Spleen (tissue), 11 donors: Measurements from ENCODE around the gene SDS. TPM values are rescaled to one million over a fixed set of nuclear protein-coding genes. Genes with fewer than 3 reads are reported as not detected.

ENCODE experiments used
- DNase-seq: peaks from one replicate; pipeline ENCODE4 v3.0.0-alpha.2; 2020
- H3K27ac ChIP-seq, 8 donors: fragments of 200-600 bp; sonication (generic) in 7 of 8; 1 replicate in 4 of 8; 2 replicates in 4 of 8; pipeline versions ENCODE4 v1.5.0 to v1.8.0; 2016 to 2021; ENCODE audit warnings: inconsistent platforms in 4 of 8, mild to moderate bottlenecking in 4 of 8, moderate library complexity in 1 of 8
- H3K27me3 ChIP-seq, 7 donors: fragments of 200-600 bp; sonication (generic) in 6 of 7; replicated peaks in 1 of 7; 1 replicate in 4 of 7; 2 replicates in 3 of 7; pipeline versions ENCODE4 v1.5.0 to v1.8.0; 2016 to 2021; ENCODE audit warnings: inconsistent platforms in 3 of 7, mild to moderate bottlenecking in 1 of 7
- H3K36me3 ChIP-seq, 6 donors: fragments of 200-600 bp; sonication (generic) in 5 of 6; 1 replicate in 4 of 6; 2 replicates in 2 of 6; pipeline versions ENCODE4 v1.5.0 to v1.8.0; 2016 to 2021; ENCODE audit warnings: inconsistent platforms in 2 of 6
- H3K4me1 ChIP-seq, 6 donors: fragments of 200-600 bp; sonication (generic) in 5 of 6; 1 replicate in 3 of 6; 2 replicates in 3 of 6; pipeline versions ENCODE4 v1.5.0 to v1.8.0; 2016 to 2021; ENCODE audit warnings: inconsistent platforms in 3 of 6
- H3K4me3 ChIP-seq, 8 donors: fragments of 200-600 bp; sonication (generic) in 7 of 8; 1 replicate in 4 of 8; 2 replicates in 4 of 8; pipeline versions ENCODE4 v1.5.0 to v1.8.0; 2016 to 2021; ENCODE audit warnings: inconsistent platforms in 4 of 8, mild to moderate bottlenecking in 4 of 8, moderate library complexity in 2 of 8
- H3K9me3 ChIP-seq, 8 donors: fragments of 200-600 bp; sonication (generic) in 7 of 8; 1 replicate in 4 of 8; 2 replicates in 4 of 8; pipeline versions ENCODE4 v1.5.0 to v1.8.0; 2016 to 2021; ENCODE audit warnings: inconsistent platforms in 4 of 8
- CTCF ChIP-seq, 11 experiments: fragments of 200-600 bp in 7 of 11; fragments of 450-650 bp in 4 of 11; sonication (generic) in 4 of 11; IDR thresholded peaks in 8 of 11; conservative IDR thresholded peaks in 3 of 11; 1 replicate in 7 of 11; 2 replicates in 4 of 11; pipeline versions ENCODE4 v1.4.0 to v1.8.0; 2016 to 2021; ENCODE audit warnings: antibody characterized with exemption in 11 of 11, inconsistent platforms in 4 of 11, mild to moderate bottlenecking in 1 of 11
- POLR2A ChIP-seq, 3 donors: fragments of 450-650 bp; IDR thresholded peaks; one replicate each; pipeline ENCODE4 v1.5.1; 2017; ENCODE audit warnings: antibody characterized with exemption in 3 of 3, mild to moderate bottlenecking in 1 of 3
- POLR2AphosphoS5 ChIP-seq, 3 donors: sonication (generic); formaldehyde crosslinking; IDR thresholded peaks; one replicate each; pipeline ENCODE4 v1.5.1; 2017; ENCODE audit warnings: antibody characterized with exemption in 3 of 3
- WGBS, 5 donors: extraction: QIAGEN DNeasy Blood & Tissue Kit in 3 of 5; methylation state at CpG; one replicate each; pipeline versions ENCODE4 v1.1.5 to v1.1.7; 2013 to 2018; 5-methylcytosine and 5-hydroxymethylcytosine counted together
- intact Hi-C: fragments of 100-400 bp; cut with DNase I; formaldehyde crosslinking; loops from one replicate; pipeline ENCODE4 v1.15.0; 2023; ENCODE audit warnings: low total_unique reads
- polyA plus RNA-seq, 3 donors: library from polyadenylated mRNA; stranded (reverse); fragments of 200-250 nt; gene quantifications; one replicate each; pipeline ENCODE4 v1.2.1, GENCODE V29; 2013
- total RNA-seq, 7 donors: library from RNA; depleted of rRNA in 3 of 7; stranded (reverse); fragments of >200 nt in 3 of 7; fragmentation: NEBNext Ultra II Directional in 4 of 7; extraction: Animal tissue kit (Norgen Biotek cat#: 25700) in 4 of 7; gene quantifications; one replicate each; pipeline versions ENCODE4 v1.1.0 to v1.2.1, GENCODE V29; 2016 to 2021
- donor health status: healthy with polysubstance abuse.
- donor health status: DM: no; HTN: no; CAD: no; lungs with moderate emphysema.
- donor health status: DM: no; HTN: no; CAD: no.
- donor health status: Bipolar disorder and iron deficiency.
- donor health status: healthy.
- donor health status: DM: no; HTN: no; CAD: no.
- donor health status: DM: yes; HTN: yes; CAD: no.

SDS gene
- total and polyA plus RNA-seq, 10 donors: 0.61 to 3.5 (median 1.2) TPM; not detected in 1

DNA sequence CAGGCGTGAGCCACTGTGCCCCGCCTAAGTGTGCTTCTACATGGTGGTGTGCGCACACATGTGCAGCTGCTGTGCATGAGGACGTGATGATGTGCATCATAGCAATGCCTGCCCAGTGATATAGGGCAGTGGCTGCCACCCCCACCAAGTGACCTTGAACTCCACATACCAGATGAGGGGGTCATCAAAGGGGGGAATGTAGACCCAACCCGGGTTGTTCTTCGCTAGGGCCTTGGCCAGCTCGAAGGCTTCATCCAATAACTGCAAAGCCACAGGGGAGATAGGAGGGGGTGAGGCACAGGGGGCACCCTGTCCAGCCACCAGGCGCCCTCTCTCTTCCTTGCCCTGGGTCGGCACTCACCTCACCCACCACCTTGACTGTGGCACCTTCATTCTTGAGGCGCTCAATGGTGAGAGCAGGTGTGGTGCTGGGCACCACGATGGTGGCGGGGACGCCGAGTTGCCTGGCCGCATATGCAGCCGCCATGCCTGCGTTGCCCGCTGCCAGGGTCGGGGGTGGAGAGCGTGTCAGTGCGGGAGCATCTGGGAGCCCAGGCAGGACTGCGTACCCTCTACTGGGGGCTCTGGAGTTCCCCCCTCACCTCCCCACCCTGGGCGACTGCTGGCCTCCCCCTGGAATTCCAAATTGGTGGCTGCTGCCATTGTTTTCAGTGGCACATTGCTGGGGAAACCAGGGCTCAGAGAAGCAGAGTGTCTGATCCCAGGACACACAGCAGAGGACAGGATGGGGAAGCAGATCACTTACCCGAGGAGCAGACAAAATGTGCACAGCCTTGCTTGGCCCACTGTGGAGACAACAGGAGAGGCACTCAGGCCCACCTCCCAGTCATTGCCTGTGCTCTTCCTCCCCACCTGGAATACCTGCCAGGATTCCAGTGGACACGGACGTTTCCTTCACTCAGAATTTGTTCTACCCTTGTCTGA is 5.1 kb downstream of the SDS start:
- peaks cover 0 to 5% (median 0%) of the 10 kb centered on the region in 6 donors for H3K4me1 ChIP-seq
- H3K9me3 ChIP-seq: peaks cover 0 to 4% (median 0%) of the 10 kb centered on the region in 8 donors
- no peak overlapping the region for H3K27ac ChIP-seq
- H3K4me3 ChIP-seq: no peak overlapping the region
- no peak for DNase-seq
- TF ChIP-seq POLR2AphosphoS5 (IDR thresholded peaks at IDR 0.05): no peak
- TF ChIP-seq CTCF (IDR thresholded peaks at IDR 0.05 in 8 of 11, conservative IDR thresholded peaks at IDR 0.05 in 3 of 11): no peak
- no peak for TF ChIP-seq POLR2A (IDR thresholded peaks at IDR 0.05)
- 81 to 92% (median 89%) methylated on average over 22 to 26 of the region's 26 CpGs for WGBS, 5 donors
- peaks cover 0 to 56% (median 9%) of the 10 kb centered on the region in 7 donors for H3K27me3 ChIP-seq
- intact Hi-C loops: no loop called here
- H3K36me3 ChIP-seq: no peaks in the 10 kb centered on the region

- peaks cover 0 to 46% (median 9%) of the 10 kb centered on the region in 7 donors for H3K27me3 ChIP-seq
- H3K27ac ChIP-seq: no peak overlapping the region
- H3K9me3 ChIP-seq: peaks cover 0 to 4% (median 0%) of the 10 kb centered on the region in 8 donors
- DNase-seq: no peak
- no peak overlapping the region for H3K4me3 ChIP-seq
- intact Hi-C loops: no loop called here
- no peaks in the 10 kb centered on the region for H3K4me1 ChIP-seq
- TF ChIP-seq POLR2A (IDR thresholded peaks at IDR 0.05) (no peak), POLR2AphosphoS5 (IDR thresholded peaks at IDR 0.05) (no peak), CTCF (IDR thresholded peaks at IDR 0.05 in 8 of 11, conservative IDR thresholded peaks at IDR 0.05 in 3 of 11) (no peak)
- no peaks in the 10 kb centered on the region for H3K36me3 ChIP-seq
- WGBS, 5 donors: 50 to 68% (median 65%) methylated on average over 10 of the region's 10 CpGs
Measured at GRCh38 chr12:113397497-113398197, 6.0 kb downstream of the SDS start.

DNA sequence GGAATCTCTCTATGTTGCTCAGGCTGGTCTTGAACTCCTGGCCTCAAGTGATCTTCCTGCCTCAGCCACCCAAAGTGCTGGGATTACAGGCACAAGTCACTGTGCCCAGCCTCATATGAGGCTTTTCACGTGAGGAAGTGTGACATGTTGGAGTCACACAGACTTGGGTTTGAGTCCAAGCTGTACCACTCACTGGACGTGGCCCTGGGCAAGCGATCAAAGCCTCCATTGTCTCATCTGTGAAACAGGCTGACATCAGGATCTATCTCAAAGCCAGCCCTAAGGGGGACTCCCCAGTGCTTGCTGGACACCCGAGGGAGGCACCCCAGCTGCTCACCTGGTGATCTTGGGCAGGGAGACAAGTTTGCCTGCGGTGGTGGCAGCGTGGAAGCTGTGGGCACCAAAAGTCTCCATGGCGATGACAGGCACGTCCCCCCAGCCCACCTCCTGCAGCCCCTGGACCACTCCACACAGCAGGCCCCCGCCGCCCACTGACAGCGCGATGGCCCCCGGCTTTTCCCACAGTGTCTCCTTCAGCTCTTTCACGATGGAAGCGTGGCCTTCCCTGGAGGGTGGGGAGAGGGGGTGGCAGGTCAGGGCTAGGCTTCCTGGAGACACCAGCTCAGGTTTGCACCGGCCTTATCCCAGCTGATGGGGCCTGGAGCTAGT is 6.7 kb downstream of the SDS start:
- Histone ChIP-seq H3K9me3 (peaks cover 0 to 4% (median 0%) of the 10 kb centered on the region in 8 donors), H3K36me3 (no peaks in the 10 kb centered on the region), H3K27me3 (peaks cover 0 to 40% (median 9%) of the 10 kb centered on the region in 7 donors), H3K4me3 (no peak overlapping the region), H3K27ac (no peak overlapping the region), H3K4me1 (no peaks in the 10 kb centered on the region)
- WGBS, 5 donors: 68 to 79% (median 73%) methylated on average over 14 to 16 of the region's 16 CpGs
- no peak for DNase-seq
- intact Hi-C loops: no loop called here
- no peak for TF ChIP-seq CTCF (IDR thresholded peaks at IDR 0.05 in 8 of 11, conservative IDR thresholded peaks at IDR 0.05 in 3 of 11)
- no peak for TF ChIP-seq POLR2AphosphoS5 (IDR thresholded peaks at IDR 0.05)
- TF ChIP-seq POLR2A (IDR thresholded peaks at IDR 0.05): no peak
